GM12873 (cell line): ENCODE measurements around the gene RIPOR2.

Source experiments
- CTCF ChIP-seq: IDR thresholded peaks from 2 replicates; pipeline ENCODE4 v1.5.1; 2012; ENCODE audit warnings: low read depth, mild to moderate bottlenecking, moderate library complexity, low read length, control low read depth; ENCODE audit not compliant: insufficient read depth; ENCODE audit errors: missing control alignments

RIPOR2 gene

GRCh38 chr6:24951811-24952299, 16.1 kb upstream of the RIPOR2 start:
- no peak for TF ChIP-seq CTCF

- TF ChIP-seq CTCF, result no peak
Observed at GRCh38 chr6:24950218-24950941, 14.6 kb upstream of the RIPOR2 start.

GRCh38 chr6:24949020-24949569, 13.3 kb upstream of the RIPOR2 start:
- no peak for TF ChIP-seq CTCF

- TF ChIP-seq CTCF, result no peak
Observed at GRCh38 chr6:24947636-24948035, 11.9 kb upstream of the RIPOR2 start.

- no peak for TF ChIP-seq CTCF
Observed at GRCh38 chr6:24945054-24945453, 9.3 kb upstream of the RIPOR2 start.

GRCh38 chr6:24943774-24944173, 8.0 kb upstream of the RIPOR2 start:
- no peak for TF ChIP-seq CTCF

GRCh38 chr6:24940311-24940917, 4.7 kb upstream of the RIPOR2 start:
- TF ChIP-seq CTCF, result no peak
